ENCODE results near the gene SMIM8.

- TF ChIP-seq, protein P1, sequence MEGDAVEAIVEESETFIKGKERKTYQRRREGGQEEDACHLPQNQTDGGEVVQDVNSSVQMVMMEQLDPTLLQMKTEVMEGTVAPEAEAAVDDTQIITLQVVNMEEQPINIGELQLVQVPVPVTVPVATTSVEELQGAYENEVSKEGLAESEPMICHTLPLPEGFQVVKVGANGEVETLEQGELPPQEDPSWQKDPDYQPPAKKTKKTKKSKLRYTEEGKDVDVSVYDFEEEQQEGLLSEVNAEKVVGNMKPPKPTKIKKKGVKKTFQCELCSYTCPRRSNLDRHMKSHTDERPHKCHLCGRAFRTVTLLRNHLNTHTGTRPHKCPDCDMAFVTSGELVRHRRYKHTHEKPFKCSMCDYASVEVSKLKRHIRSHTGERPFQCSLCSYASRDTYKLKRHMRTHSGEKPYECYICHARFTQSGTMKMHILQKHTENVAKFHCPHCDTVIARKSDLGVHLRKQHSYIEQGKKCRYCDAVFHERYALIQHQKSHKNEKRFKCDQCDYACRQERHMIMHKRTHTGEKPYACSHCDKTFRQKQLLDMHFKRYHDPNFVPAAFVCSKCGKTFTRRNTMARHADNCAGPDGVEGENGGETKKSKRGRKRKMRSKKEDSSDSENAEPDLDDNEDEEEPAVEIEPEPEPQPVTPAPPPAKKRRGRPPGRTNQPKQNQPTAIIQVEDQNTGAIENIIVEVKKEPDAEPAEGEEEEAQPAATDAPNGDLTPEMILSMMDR (conservative IDR thresholded peaks at IDR 0.05; ENCODE audit: low read depth, low read length) = no peak
- TF ChIP-seq EZH2phosphoT487 (IDR thresholded peaks at IDR 0.05; ENCODE audit: borderline replicate concordance, low read length) = no peak
Measured at GRCh38 chr6:87344731-87345130, 22.3 kb downstream of the SMIM8 start, which contains the start of gene C6orf163.
